HG03571 (cell line): ENCODE data around the gene TXNL1.

Experiments
- ATAC-seq: cut with Tn5 transposase; IDR thresholded peaks from one replicate; pipeline ENCODE4 v1.9.1; 2021; ENCODE audit not compliant: unreplicated experiment

The TXNL1 gene

DNA sequence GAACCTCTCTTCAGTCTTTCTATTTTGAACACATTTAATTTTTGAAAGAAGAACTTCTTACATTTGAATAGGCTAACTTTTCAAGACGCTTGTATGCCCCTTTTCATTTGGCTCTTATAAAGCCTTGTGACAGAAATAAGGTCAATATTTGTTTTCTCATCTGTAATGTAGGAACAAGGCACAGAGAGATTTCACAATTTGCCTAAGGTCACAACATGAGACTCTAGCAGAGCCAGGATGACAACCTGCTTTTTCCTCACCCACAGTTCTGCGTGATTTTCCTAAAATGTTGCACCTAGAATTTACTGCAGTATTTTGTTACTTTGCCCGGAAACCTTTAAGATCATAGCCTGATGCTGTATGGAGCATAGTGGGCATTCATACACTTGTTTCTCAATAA is 67.4 kb downstream of the TXNL1 start:
- no peak for ATAC-seq

DNA sequence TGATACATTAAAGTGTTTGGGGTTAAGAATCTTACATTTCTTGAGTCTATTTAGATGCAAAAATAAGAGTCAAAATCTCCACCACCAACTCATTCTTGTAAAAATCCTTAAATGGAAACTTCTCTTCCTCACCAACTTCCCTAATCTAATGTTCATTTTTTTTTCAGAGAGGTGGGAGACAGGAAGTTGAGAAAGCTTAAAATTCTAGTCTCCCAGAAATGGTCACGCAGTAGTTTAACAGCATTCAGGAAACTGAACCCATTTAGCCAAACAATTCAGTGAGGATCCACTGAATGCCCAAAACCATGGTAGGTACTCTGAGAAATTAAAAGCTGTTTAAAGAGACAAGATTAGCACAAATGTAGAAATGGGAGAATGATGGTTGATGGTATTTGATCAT is 69.0 kb downstream of the TXNL1 start:
- no peak for ATAC-seq

DNA sequence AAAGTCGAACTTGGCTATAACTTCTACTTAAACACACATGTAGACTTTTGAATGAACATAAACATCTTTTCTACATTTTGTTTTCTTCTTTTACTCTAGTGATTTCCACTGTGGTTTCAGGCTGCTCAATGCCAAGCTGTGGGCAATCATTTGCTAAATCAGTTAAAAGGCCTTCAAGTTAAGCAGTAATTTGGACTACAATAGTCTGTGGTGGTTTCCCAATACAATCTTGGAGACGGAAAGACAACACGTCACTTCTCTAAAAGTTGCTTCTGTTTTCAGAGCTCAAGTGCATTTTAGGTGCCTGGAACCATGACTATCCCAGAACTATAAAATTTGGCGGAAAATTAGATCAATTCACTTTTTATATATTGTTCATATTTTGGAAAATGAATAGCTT is 69.4 kb downstream of the TXNL1 start:
- ATAC-seq = no peak

DNA sequence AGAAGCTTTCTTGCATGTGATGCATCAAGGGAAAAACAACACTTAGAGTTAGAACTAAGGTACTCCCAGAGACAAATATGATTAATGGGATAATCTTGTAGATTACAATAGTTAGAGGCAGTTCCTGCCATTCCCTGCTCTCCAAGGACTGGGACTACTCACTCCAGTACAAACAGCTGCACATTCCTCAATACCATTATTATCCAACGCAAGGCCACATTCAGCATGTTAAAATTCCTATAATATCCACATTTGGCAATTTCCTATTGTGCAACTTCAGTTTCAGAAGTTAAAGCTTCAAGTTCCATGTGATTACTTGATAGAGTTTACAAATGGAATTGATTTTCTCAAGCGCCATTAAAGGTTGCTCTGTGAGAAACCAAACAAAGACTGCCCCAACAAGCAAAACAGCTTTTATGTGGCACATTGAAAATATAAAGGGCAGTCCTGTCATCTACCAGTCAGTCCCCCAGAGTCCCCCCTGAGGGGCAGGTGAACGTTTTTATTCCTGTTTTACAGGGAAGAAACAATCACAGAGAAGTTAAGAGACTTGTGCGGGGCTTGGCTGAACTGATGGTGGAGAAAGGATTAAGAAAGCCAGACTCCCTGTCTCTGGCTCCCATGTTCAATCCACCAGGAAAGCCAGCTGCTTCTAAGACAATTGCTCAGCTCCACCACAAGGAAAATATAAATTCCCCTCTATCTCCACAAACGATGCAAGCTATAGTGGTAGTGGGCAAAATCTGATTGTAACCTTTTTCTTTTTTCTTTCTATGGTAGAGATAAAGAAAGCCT is 72.6 kb downstream of the TXNL1 start:
- no peak for ATAC-seq

DNA sequence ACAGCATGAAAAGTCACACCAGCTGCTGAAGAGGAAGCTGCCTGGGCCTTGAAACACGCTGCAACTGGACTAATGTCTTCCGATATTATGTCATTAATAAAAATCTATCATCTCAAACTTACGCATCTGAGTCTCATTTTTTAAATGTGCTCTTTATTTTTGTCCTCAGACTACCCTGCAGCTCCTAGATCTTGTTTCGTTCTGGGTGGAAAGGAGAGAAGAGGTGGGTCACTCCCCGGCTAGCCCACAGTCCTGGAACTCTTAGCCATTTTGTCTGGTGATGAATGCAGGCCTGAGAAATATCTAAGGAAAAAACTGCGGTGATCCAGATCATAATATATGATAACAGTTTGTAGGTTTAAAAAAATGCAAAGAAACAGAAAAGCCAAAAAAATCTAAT is 73.3 kb downstream of the TXNL1 start:
- ATAC-seq = no peak

DNA sequence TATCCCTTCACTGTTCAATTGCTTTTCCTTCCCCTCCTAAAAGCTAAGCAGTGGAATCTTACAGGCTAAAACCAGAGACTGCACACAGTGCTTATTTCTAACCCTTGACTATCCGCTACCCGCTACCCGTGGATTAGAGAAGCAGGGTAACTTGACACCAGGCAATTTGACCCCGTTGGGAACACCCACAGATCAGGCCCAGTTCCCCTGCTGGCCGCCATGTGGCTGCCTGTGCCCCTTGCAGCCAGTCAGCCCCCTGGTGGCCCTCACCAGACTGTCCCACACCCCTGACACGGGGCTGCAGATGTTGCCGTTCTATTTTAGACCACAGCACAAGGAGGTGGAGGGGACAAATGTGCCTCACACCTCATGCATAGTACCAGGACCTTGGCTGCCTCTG is 74.8 kb downstream of the TXNL1 start:
- ATAC-seq = no peak

DNA sequence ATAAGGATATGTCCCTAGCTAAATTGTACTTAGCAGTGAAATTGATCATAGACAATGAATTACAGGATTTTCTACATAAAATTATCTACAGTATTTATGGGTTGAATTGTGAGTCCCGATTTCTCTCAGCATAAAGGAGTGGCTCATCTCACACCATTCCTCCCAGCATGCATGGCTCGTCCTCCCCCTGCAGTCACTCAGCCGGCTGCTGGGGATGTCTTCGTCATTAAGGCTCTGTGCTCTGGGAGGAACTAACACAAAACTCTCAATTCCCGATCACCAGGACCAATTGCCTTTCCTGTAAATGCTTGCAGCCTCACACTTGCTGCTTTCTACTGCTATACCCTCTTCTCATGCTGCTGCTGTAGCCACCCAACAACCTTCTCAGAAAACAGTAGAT is 75.9 kb downstream of the TXNL1 start:
- no peak for ATAC-seq

DNA sequence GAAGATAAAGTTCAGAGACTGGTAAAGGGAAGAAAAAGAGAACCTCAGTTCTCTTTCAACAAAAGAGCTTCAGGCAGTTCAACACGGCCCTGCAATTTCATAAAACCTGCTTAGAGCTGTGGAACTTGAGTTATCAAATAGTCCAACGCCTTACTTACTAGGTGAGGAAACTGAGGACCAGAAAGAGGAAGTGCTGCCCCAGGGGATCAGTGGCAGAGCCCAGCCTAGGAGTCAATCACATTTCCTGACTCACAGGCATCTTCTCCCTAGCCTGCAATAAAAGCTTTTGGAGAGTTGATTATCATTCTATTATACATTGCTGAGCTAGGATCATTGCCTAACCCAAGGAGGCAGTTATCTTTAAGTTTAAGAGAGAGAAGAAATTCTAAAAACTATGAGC is 77.4 kb downstream of the TXNL1 start:
- no peak for ATAC-seq

DNA sequence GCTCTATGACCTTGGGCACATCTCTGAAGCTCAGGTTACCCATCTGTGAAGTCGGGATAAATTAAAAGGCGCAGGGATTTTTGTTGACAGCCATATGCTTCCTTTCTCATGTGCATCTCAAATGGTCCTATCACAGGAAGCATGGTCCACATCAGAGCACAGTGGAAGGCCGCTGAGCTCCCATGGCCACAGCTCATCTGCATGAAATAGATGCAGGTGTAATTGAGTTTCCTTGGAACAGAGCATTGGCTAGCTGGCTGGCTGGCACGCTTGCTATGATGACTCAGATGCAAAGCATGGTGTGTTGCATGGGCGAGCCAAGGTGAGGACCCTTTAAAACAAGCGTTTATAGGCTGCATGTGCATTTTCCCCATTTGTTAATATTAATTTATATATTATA is 79.3 kb downstream of the TXNL1 start:
- no peak for ATAC-seq

DNA sequence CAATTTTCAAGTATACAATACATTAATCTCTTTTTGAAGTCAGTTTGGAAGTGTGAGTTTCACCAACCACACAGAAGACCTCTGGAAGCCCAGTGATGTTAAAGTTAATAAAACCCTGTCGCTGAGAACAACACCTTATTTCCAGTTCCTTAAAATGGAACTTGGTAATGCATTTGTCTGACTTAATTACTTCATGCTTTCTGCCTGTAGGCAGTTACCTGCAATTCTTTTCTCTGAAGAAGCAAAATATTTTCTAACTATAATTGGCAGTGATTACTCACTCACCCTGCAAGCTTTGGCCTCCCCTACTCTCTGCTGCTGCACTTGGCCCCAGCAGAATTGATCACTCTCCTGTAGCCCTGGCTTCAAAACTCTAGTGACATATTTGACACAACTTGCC is 81.5 kb downstream of the TXNL1 start:
- no peak for ATAC-seq

DNA sequence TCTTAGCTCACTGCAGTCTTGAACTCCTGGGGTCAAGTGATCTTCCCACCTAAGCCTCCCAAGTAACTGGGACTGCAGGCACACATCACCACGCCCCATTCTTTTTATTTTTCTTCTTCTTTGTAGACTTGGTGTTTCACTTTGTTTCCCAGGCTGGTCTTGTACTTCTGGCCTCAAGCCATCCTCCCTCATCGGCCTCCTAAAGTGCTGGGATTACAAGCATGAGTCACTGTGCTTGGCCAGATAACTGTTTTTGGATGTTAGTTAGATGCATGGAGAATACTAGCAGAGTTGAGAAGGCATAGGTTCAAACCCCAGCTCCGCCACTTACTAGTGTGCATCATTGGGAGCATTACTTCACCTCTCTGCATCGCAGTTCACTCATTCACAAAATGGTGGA is 88.3 kb downstream of the TXNL1 start:
- no peak for ATAC-seq
